ENCODE measurements around the gene NDUFB8. TPM values are rescaled to one million over a fixed set of nuclear protein-coding genes. Genes with fewer than 3 reads are reported as not detected.

Gene NDUFB8
- polyA plus RNA-seq, 1 experiment = 204 TPM

- Histone ChIP-seq H3K27me3 (ENCODE audit: control insufficient read depth, insufficient read depth, low read length) (peaks cover 64% of the 10 kb centered on the region), H3K27ac (ENCODE audit: low read depth, low read length) (no peak overlapping the region), H3K9me3 (ENCODE audit: control insufficient read depth, insufficient read depth, low read length) (no peaks in the 10 kb centered on the region), H3K4me3 (ENCODE audit: low read depth, low read length) (no peak overlapping the region)
- POLR2A ChIA-PET = no interaction called here
- no peak for DNase-seq (ENCODE audit: low read depth, low spot score)
- CTCF ChIA-PET = interaction anchor here (1.7 kb wide), 1 partner anchor 7 kb away, joined by 9 read pairs; no protein-coding TSS in a partner anchor
- no peak for TF ChIP-seq CTCF (IDR thresholded peaks at IDR 0.05; ENCODE audit: low read depth, low read length)
Measured at GRCh38 chr10:100570506-100570905, 40.8 kb upstream of the NDUFB8 start.

GRCh38 chr10:100569687-100570481, 40.2 kb upstream of the NDUFB8 start:
- CTCF ChIA-PET = no interaction called here
- Histone ChIP-seq H3K9me3 (ENCODE audit: control insufficient read depth, insufficient read depth, low read length) (no peaks in the 10 kb centered on the region), H3K4me3 (ENCODE audit: low read depth, low read length) (no peak overlapping the region), H3K27ac (ENCODE audit: low read depth, low read length) (no peak overlapping the region), H3K27me3 (ENCODE audit: control insufficient read depth, insufficient read depth, low read length) (peaks cover 66% of the 10 kb centered on the region)
- TF ChIP-seq CTCF (IDR thresholded peaks at IDR 0.05; ENCODE audit: low read depth, low read length) = no peak
- no peak for DNase-seq (ENCODE audit: low read depth, low spot score)
- POLR2A ChIA-PET = no interaction called here

GRCh38 chr10:100568912-100569311, 39.2 kb upstream of the NDUFB8 start:
- no peak for TF ChIP-seq CTCF (IDR thresholded peaks at IDR 0.05; ENCODE audit: low read depth, low read length)
- ChIA-PET POLR2A (no interaction called here), CTCF (no interaction called here)
- no peak for DNase-seq (ENCODE audit: low read depth, low spot score)
- Histone ChIP-seq H3K9me3 (ENCODE audit: control insufficient read depth, insufficient read depth, low read length) (no peaks in the 10 kb centered on the region), H3K27ac (ENCODE audit: low read depth, low read length) (no peak overlapping the region), H3K4me3 (ENCODE audit: low read depth, low read length) (no peak overlapping the region), H3K27me3 (ENCODE audit: control insufficient read depth, insufficient read depth, low read length) (peaks cover 68% of the 10 kb centered on the region)

- no peak for TF ChIP-seq CTCF (IDR thresholded peaks at IDR 0.05; ENCODE audit: low read depth, low read length)
- H3K9me3 ChIP-seq (ENCODE audit: control insufficient read depth, insufficient read depth, low read length) = no peaks in the 10 kb centered on the region; the same call in 1 of the 2 replicates
- H3K4me3 ChIP-seq (ENCODE audit: low read depth, low read length) = no peak overlapping the region
- POLR2A ChIA-PET = no interaction called here
- CTCF ChIA-PET = interaction anchor here (1.1 kb wide), 1 partner anchor 311 kb away, joined by 3 read pairs; no protein-coding TSS in a partner anchor
- H3K27me3 ChIP-seq (ENCODE audit: control insufficient read depth, insufficient read depth, low read length) = peaks cover 70% of the 10 kb centered on the region
- no peak for DNase-seq (ENCODE audit: low read depth, low spot score)
- no peak overlapping the region for H3K27ac ChIP-seq (ENCODE audit: low read depth, low read length)
Measured at GRCh38 chr10:100567826-100568225, 38.2 kb upstream of the NDUFB8 start.

GRCh38 chr10:100567249-100567648, 37.6 kb upstream of the NDUFB8 start:
- POLR2A ChIA-PET = no interaction called here
- H3K27me3 ChIP-seq (ENCODE audit: control insufficient read depth, insufficient read depth, low read length) = peaks cover 73% of the 10 kb centered on the region
- TF ChIP-seq CTCF (IDR thresholded peaks at IDR 0.05; ENCODE audit: low read depth, low read length) = no peak
- CTCF ChIA-PET = no interaction called here
- H3K9me3 ChIP-seq (ENCODE audit: control insufficient read depth, insufficient read depth, low read length) = peaks cover 6% of the 10 kb centered on the region
- DNase-seq (ENCODE audit: low read depth, low spot score) = no peak
- no peak overlapping the region for H3K4me3 ChIP-seq (ENCODE audit: low read depth, low read length)
- H3K27ac ChIP-seq (ENCODE audit: low read depth, low read length) = no peak overlapping the region
